ENCODE data around the gene CHURC1.

The CHURC1 gene

GRCh38 chr14:64940336-64940910 is 26.2 kb downstream of the CHURC1 start:
- DNase-seq = no peak

DNA sequence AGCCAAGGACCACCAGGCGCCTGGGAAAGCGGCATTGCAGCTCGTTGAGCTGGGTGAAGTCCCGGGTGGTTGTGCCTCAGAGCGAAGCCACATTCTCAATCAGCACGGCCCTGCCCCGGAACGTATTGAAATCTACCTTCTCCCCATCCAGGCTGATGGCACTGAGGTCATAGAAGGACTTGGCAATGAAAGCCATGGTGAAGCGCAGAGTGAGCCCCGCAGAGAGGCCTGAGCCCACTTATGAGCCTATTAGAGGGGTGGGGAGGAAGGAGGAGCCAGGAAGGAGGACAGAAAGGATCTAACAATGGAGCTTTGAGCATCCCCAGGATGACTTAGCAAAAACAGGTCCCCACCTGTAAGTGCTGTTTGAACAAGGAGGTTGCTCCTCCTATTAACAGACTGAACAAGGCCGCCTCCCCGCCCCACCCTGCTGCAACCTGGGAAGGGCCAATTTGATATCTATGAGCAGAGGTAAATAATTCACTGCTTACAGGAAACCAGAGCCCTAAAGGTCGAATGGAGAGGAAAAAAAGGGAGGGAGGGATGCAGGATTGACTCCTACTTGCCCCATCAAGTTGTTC is 28.4 kb downstream of the CHURC1 start, which contains the start of gene GPX2:
GPX2 (minus strand) TSS at position 215 of the 581 bp plus-strand sequence; CDS start at position 196, 19 bp downstream.
- no peak for DNase-seq

DNA sequence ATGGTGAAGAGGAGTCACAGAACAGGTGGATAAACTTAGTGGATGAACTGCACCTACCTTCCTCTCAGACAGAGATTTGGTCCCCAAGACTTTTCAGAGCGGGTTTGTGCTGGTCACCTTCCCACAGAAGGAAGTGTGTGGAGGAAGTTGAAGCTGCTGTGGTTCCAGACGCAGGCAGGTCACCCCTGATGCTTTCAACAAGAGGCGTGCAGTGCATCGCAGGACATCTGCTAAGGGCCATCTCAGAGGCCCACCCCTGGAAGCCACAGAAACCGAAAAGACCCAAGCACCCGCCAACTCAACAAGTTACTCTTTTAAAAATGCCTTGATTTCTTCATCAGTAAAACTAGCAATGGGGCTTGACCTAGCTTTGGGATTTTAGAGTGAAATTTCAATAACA is 29.3 kb downstream of the CHURC1 start:
- DNase-seq = no peak

DNA sequence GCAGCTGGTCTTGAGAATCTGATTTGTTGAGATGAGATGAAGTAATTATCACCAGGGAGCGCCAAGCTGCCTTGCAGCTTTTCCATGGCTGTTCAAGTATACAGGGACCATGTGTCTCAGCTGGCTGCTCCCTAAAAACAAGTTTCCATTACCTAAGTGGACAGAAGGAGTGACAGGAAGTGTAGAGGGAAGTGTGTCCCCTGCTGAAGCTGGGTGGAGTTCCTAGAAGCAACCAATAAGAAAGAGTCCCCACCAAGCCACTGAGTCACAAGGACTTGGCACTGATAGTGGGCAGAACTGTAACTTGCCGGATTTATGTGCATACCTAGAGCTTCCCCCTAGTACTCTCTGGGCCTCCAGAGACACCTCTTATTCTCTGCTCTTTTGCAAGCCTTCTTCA is 29.8 kb downstream of the CHURC1 start:
- DNase-seq = no peak

- DNase-seq = no peak
These were observed 30.6 kb downstream of the CHURC1 start for GRCh38 chr14:64944861-64945260.

- no peak for DNase-seq
These were observed 31.4 kb downstream of the CHURC1 start for GRCh38 chr14:64945431-64946178.

DNA sequence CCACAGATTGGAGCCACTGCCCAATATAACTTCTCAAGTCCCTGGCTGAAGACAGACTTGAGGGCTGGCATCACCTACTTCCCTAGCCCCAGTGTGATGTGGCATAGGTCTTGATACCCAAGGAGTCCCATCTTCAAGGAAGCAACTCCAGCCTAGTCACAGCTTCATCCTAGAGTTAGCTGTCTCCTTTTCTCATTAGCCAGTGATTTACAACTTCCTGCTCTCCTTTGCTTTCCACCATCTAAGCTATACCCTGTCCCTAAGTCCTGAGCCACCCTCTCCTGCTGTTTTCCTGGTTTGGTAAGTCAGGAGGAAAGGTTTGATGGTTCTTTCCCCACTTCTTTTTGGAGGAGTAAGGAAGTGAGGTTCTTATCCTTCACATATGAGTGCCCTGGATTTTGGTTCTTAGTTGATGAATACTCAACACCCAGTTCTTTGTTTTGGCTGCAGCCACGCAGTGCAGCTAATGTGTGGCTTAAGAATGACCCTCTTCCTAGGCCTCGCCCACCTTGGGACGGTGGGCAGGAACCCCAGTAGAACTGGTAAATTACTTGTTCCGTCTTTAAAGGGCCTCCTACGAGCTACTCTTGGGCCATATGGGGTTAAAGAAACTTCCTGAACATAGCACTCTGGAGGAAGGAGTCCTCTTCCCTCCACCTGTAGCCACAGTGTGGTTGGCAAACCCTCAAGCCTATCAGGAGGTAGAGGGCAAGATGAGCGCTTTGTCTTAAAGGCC is 32.2 kb downstream of the CHURC1 start:
- DNase-seq = no peak

DNA sequence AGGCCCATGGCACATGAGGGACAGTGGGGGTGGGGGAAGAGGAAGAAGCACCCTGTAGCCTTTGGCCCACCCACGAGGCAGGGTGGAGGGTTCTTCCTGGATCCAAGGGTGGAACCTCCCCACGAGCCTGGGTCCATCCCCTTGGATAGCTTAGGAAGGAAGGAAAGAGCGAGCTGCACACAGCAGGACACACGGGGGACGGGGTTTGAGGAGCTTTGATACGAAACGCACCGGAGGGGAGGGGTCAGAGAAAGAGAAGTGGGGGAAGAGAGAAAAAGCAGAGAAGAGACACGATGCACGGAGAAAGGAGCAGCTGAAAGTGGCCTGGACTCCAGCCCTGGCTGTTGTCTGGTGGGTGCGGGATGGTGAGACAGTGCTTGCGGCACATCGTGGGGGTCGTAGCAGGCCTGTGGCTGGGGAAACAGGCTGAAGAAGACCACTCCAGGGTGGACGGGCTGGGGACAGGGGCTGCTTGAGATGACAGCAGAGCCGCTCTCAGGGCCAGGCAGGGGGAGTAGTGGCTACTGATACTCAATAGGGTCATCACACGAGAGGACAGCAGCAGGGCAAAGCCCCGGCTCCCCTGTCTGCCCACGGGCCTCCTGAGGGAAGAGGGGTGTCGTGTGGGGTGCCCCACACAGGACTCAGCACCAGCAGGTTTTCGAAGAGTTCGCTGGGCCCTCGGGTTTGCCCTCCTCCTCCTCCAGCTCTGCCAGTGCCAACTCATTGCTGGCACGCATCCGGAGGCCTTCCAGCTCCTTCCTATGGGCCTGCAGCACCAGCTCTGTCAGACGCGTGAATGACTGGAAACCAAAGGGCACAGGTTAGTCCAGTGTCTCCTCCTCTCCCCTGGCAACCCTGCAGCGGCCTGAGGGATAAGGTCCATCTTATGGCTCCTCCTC is 33.7 kb downstream of the CHURC1 start:
- DNase-seq = no peak

DNA sequence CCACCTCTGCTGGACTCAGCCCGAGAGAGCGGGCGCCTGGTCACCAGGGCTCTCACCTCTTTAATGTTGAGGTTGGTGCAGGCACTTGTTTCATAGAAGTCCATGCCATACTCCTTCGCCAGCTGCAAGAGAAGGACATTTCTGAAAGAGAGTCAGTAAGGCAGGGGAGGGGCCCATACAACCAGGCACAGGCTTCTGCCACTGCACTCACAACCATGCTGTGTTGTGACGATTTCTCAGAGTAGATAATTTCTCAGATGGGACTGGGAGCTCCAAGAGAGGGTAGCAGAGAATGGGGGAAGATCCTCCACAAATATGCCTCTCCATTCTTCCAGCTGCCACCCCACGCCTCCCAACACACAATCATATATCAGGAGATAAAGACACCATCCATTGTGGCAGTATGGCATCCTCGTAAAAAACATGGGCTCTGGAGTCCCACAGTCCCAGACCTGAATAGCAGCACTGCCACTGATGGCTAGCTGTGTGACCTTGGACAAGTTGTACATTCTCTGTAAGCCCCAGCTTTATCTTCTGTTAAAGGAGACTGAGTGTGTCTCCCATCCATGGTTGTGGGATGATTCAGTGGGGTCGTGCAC is 34.5 kb downstream of the CHURC1 start:
- no peak for DNase-seq

DNA sequence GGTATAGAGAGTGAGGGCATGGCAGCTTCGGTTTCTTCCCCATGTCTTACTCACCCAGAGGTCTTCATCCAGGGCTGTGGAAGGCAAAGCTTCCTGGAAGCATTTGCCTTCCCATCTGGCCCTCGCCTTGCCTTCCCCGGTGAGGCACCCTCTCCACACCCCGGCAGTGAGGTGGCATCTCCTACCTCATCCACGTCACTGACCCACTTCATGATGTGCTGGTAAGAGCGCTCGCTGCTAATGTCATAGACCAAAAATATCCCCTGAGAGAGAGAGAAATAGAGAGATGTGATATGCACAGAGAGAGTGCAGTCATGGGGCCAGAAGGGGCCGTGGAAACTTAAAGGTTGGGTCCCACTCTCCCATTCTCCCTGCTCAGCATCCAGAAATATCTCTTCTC is 36.6 kb downstream of the CHURC1 start:
- DNase-seq = no peak

DNA sequence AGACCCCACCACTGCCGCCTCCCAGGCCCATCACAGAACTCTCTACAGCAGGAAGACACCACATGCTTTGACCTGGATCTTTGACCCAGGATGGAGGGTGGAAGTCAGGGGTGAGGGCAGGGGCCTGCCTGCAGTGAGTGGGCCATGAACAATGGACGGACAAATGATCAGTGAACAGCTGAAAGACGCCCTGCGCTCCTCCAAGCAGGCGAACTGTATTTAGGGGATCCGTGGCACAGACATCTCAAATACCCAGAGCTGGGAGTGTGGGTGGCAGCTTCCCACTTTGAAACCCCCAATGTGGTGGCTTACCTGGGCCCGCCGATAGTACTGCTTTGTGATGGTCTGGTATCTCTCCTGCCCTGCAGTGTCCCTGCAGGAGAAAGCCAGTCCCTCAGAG is 37.0 kb downstream of the CHURC1 start:
- no peak for DNase-seq

- DNase-seq = no peak
These were observed 37.5 kb downstream of the CHURC1 start for GRCh38 chr14:64951724-64952123.

DNA sequence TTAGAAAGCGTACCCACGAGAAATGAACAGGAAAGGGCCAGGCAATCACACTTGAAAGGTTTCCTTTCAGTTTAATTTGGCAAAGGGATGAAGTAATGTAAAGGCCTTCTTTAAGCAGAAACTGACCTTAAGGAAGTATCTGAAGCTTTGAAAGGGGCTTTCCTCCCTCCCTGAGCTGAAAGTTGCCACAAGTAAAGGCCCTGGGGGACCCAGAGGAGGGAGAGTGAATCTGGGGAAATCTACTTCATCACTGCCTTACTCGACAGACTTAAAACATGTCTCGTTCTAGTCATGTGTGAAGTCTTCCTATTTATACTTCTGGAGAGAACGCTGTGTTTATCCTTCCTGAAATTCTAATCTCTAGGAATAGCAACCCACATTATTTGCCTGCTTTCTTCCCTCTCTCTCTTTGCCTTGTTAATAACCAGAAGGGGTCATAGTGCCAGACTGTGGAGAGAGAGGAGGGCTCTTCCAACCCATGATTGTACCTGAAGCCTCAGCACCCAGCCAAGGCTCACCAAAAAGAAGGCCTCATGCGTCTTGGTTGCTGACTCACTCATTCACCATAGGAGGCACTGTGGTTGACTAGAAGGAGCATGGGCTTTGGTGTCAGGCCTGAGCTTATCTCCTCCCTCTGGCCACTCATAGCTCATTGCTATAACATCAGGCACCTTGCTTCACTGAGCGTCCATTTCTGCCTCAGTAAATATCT is 38.5 kb downstream of the CHURC1 start:
- no peak for DNase-seq

GRCh38 chr14:64953310-64953654 is 39.0 kb downstream of the CHURC1 start:
- no peak for DNase-seq

DNA sequence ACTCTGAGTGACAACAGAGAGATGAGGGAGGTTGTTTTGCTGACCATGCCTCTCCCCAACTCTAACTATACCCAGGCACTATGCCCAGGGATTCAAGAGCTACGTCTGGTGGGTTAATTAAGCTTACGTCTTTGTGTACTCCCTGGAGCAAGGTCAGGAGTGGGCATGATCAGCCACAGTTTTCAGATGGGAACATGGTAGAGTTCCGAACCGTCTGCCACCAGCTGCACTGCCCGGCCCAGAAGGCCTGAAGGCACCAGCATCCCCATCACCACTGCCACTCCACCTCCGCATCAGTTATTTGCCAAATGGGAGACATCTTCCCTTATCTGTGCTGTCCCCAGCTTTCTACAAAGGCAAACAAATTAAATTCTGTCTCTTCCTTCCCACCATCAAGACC is 39.4 kb downstream of the CHURC1 start:
- DNase-seq = no peak

- no peak for DNase-seq
These were observed 40.4 kb downstream of the CHURC1 start for GRCh38 chr14:64954491-64955240.

- no peak for DNase-seq
These were observed 41.0 kb downstream of the CHURC1 start for GRCh38 chr14:64955297-64955696.

DNA sequence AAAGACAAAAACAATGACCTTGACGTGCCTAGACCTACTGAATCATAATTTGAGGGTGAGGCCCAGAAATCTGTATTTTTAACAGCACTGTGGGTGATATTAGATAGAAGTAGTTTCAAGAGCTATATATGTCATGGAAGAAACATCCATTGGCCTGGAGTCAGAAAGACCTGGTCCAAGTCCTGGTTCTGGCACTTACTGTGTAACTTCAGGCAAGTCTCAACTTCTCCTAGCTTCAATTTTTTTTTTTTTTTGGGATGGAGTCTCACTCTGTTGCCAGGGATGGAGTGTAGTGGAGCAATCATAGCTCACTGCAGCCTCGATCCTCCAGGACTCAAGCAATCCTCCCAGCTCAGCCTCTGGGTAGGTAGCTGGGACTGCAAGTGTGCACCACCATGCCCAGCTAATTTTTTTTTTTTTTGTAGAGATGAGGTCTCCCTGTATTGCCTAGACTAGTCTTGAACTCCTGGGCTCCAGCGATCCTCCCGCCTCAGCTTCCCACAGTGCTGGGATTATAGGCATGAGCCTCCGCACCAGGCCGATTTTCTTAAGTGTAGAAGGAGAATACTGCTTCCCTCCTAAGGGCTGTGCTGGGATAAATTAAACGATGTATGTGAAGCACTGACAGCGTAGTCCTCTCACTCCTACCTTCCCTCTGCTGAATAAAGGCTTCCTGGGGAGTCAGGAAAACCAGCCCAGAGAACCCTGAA is 42.6 kb downstream of the CHURC1 start:
- DNase-seq = no peak

DNA sequence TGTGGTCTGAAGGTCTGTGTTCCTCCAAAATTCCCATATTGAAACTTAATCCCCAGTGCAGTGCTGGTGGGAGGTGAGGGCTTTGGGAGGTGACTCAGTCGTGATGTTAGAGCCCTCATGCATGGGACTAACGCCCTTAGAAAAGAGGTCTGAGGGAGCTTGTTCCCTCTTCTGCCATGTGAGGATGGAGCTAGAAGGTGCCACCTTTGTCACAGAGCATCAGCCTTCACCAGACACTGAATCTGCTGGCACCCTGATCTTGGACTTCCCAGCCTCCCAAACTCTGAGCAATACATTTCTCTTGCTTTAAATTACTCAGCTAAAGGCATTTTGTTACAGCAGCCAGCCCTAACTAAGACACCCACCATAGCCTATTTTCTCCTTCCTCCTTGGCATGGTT is 43.9 kb downstream of the CHURC1 start:
- DNase-seq = no peak

- no peak for DNase-seq
These were observed 44.5 kb downstream of the CHURC1 start for GRCh38 chr14:64958743-64959142.

Measured in NCI-H1694 treated with DMSO at 0.1 percent for 48 hours (cell line).